PFSK-1 (cell line): ENCODE results near the gene BAHD1.

ENCODE experiments used
- FOXP2 ChIP-seq: optimal IDR thresholded peaks from 2 replicates; pipeline ENCODE3; 2011; ENCODE audit warnings: borderline replicate concordance, control low read depth, inconsistent platforms; ENCODE audit not compliant: insufficient read depth; ENCODE audit errors: extremely low read length, extremely low read depth
- POLR2AphosphoS5 ChIP-seq: IDR thresholded peaks from 2 replicates; pipeline ENCODE4 v1.6.1; 2012; ENCODE audit warnings: low read depth, mild to moderate bottlenecking, control low read depth, low read length, moderate library complexity
- REST ChIP-seq, 2 experiments: IDR thresholded peaks; 2 replicates each; pipeline versions ENCODE4 v1.6.1 to v1.8.0; 2011 to 2012; ENCODE audit warnings: low read depth in 2 of 2, low read length in 2 of 2, control low read depth in 1 of 2, inconsistent platforms in 1 of 2, mild to moderate bottlenecking in 1 of 2, moderate library complexity in 1 of 2; ENCODE audit not compliant: insufficient read depth in 1 of 2
- SIN3A ChIP-seq: IDR thresholded peaks from 2 replicates; pipeline ENCODE4 v1.6.1; 2012; ENCODE audit warnings: mild to moderate bottlenecking, low read length, moderate library complexity, borderline replicate concordance; ENCODE audit not compliant: insufficient read depth
- TAF1 ChIP-seq: IDR thresholded peaks from 2 replicates; pipeline ENCODE4 v1.6.1; 2012; ENCODE audit warnings: low read length, control low read depth, borderline replicate concordance; ENCODE audit not compliant: insufficient read depth

GRCh38 chr15:40436116-40436891 lies 4.4 kb upstream of the BAHD1 start:
- TF ChIP-seq REST (IDR thresholded peaks at IDR 0.05; ENCODE audit: insufficient read depth in 1 of 2, low read depth in 2 of 2, low read length in 2 of 2): no peak
- no peak for TF ChIP-seq POLR2AphosphoS5
- no peak for TF ChIP-seq SIN3A
- no peak for TF ChIP-seq TAF1
- no peak for TF ChIP-seq FOXP2
